Nephron (organoid): ENCODE results near the gene GRK3.

Experiments used
- H3K27ac Mint-ChIP-seq, 3 experiments: 2 replicates each; pipeline ENCODE4 v1.8.0; 2020; ENCODE audit warnings: mixed read lengths in 3 of 3, mild to moderate bottlenecking in 2 of 3, moderate library complexity in 1 of 3
- H3K27me3 Mint-ChIP-seq: 2 replicates; pipeline ENCODE4 v1.8.0; 2021; ENCODE audit warnings: low read depth, mild to moderate bottlenecking, moderate library complexity, mixed read lengths
- H3K36me3 Mint-ChIP-seq: 2 replicates; pipeline ENCODE4 v1.8.0; 2020; ENCODE audit warnings: low read depth, mixed read lengths
- H3K4me1 Mint-ChIP-seq: 2 replicates; pipeline ENCODE4 v1.8.0; 2020; ENCODE audit warnings: mixed read lengths
- H3K4me3 Mint-ChIP-seq, 3 experiments: 2 replicates each; pipeline ENCODE4 v1.8.0; 2020; ENCODE audit warnings: mild to moderate bottlenecking in 3 of 3, mixed read lengths in 3 of 3, moderate library complexity in 2 of 3
- H3K9me3 Mint-ChIP-seq: 2 replicates; pipeline ENCODE4 v1.8.0; 2020; ENCODE audit warnings: mixed read lengths
- CTCF ChIP-seq, 3 experiments: fragments of 200-600 bp; sonication (generic); IDR thresholded peaks; one replicate each; pipeline ENCODE4 v1.5.0; 2021; ENCODE audit warnings: antibody characterized with exemption in 3 of 3; ENCODE audit not compliant: unreplicated experiment in 3 of 3

Gene GRK3

GRCh38 chr22:25742918-25743708, 178.6 kb downstream of the GRK3 start:
- H3K4me3 Mint-ChIP-seq, result peak overlapping the region; percentile 56 to 93 (median 83)
- H3K27me3 Mint-ChIP-seq, result peaks cover 15% of the 10 kb centered on the region
- H3K9me3 Mint-ChIP-seq, result no peaks in the 10 kb centered on the region
- H3K27ac Mint-ChIP-seq, result peak overlapping the region in 2 of 3 experiments; percentile 83 to 86
- peaks cover 50% of the 10 kb centered on the region for H3K4me1 Mint-ChIP-seq
- TF ChIP-seq CTCF (IDR thresholded peaks at IDR 0.05; ENCODE audit: unreplicated experiment in 3 of 3), result no peak
- H3K36me3 Mint-ChIP-seq, result no peaks in the 10 kb centered on the region

GRCh38 chr22:25744694-25745093, 180.2 kb downstream of the GRK3 start:
- no peak for TF ChIP-seq CTCF (IDR thresholded peaks at IDR 0.05; ENCODE audit: unreplicated experiment in 3 of 3)
- no peaks in the 10 kb centered on the region for H3K9me3 Mint-ChIP-seq
- peaks cover 64% of the 10 kb centered on the region for H3K4me1 Mint-ChIP-seq
- H3K27me3 Mint-ChIP-seq, result peaks cover 15% of the 10 kb centered on the region
- H3K36me3 Mint-ChIP-seq, result no peaks in the 10 kb centered on the region
- no peak overlapping the region for H3K27ac Mint-ChIP-seq
- no peak overlapping the region for H3K4me3 Mint-ChIP-seq

- Mint-ChIP-seq H3K4me3 (peak overlapping the region; percentile 18 to 71 (median 44)), H3K4me1 (peaks cover 72% of the 10 kb centered on the region), H3K9me3 (no peaks in the 10 kb centered on the region), H3K36me3 (no peaks in the 10 kb centered on the region), H3K27ac (peak overlapping the region; percentile 72 to 87 (median 83)), H3K27me3 (peaks cover 15% of the 10 kb centered on the region)
- no peak for TF ChIP-seq CTCF (IDR thresholded peaks at IDR 0.05; ENCODE audit: unreplicated experiment in 3 of 3)
Observed at GRCh38 chr22:25745341-25746011, 181.0 kb downstream of the GRK3 start.

- H3K36me3 Mint-ChIP-seq, result no peaks in the 10 kb centered on the region
Observed at GRCh38 chr22:25746012-25746373, 181.5 kb downstream of the GRK3 start.

GRCh38 chr22:25747245-25747944, 182.9 kb downstream of the GRK3 start:
- no peak for TF ChIP-seq CTCF (IDR thresholded peaks at IDR 0.05; ENCODE audit: unreplicated experiment in 3 of 3)
- H3K36me3 Mint-ChIP-seq, result no peaks in the 10 kb centered on the region
- H3K4me3 Mint-ChIP-seq, result peak overlapping the region in 1 of 3 experiments; percentile 52
- no peaks in the 10 kb centered on the region for H3K9me3 Mint-ChIP-seq
- H3K27me3 Mint-ChIP-seq, result peaks cover 11% of the 10 kb centered on the region
- no peak overlapping the region for H3K27ac Mint-ChIP-seq
- H3K4me1 Mint-ChIP-seq, result peaks cover 72% of the 10 kb centered on the region

More at GRCh38 chr22:25746012-25746373, 181.5 kb downstream of the GRK3 start:
- Mint-ChIP-seq H3K4me3 (peak overlapping the region in 1 of 3 experiments; percentile 71), H3K4me1 (peaks cover 74% of the 10 kb centered on the region), H3K27me3 (peaks cover 15% of the 10 kb centered on the region), H3K27ac (peak overlapping the region; percentile 72 to 87 (median 83)), H3K9me3 (no peaks in the 10 kb centered on the region)
- no peak for TF ChIP-seq CTCF (IDR thresholded peaks at IDR 0.05; ENCODE audit: unreplicated experiment in 3 of 3)
